Measurements from ENCODE around the gene SERTAD3. TPM values are rescaled to one million over a fixed set of nuclear protein-coding genes. Genes with fewer than 3 reads are reported as not detected.

SERTAD3 gene, protein sequence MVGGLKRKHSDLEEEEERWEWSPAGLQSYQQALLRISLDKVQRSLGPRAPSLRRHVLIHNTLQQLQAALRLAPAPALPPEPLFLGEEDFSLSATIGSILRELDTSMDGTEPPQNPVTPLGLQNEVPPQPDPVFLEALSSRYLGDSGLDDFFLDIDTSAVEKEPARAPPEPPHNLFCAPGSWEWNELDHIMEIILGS
- total RNA-seq (2021) (26.3 and 28.7 TPM in 2 replicates), Bru-seq, nascent RNA (percentile 76 among the genes with signal in this experiment), BruChase-seq, experiment 1, labeled RNA remaining after a 2-hour chase (percentile 83 among the genes with signal in this experiment), BruChase-seq, experiment 2, labeled RNA remaining after a 6-hour chase (percentile 71 among the genes with signal in this experiment)
- long read RNA-seq, transcript SERTAD3-201 (2 exons, 1,734 nt) = major isoform, 32 of 37 reads
- long read RNA-seq, partial matches to known transcripts = 1 of 37 reads
- long read RNA-seq, other reads (novel, unspliced or antisense) = 3 of 37 reads

DNA sequence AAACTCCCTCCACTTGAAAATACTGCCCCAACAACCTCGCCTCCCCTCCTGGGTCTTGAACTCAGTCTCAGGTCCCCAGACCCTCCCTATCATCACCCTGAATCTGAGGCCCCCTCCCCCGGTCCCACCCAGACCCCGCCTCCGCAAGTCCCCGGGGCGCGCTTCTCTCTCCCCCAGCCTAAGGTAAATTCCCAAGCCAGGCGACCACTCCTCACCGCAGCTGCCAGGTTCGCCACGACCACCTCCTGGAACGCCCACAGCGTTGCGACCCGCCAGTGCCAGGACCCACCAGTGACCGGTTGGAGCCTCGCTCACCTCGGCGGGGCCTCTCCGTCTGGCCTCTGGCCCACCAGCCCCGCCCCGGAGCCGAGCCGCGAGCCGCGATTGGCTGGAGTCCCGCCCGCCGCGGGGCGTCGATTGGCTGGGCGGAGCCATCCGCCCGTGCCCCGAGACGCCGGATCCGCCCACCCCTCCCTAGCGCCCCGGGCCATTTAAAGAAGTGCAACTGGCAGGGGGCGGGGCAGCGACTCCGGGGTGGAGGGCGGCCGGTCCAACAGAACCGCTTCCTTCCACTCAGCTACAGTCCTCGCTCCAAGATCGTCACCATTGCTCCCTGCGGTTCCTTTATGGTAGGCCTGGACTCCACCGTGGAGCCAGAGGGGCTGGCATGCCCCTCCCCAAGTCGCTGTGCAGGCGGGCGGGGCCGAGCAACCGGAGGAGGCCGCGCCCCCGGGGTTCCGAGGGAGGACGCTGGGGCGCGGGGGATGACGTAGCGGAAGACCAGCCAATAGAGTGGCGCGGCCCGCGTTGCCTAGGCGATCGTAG is at the start of gene SERTAD3:
TSS of gene SERTAD3 (minus strand) at position 336 of the 825 bp plus-strand sequence. CDS start 2,255 bp downstream, outside the sequence.
- DNase-seq (ENCODE audit: low spot score) = peak; percentile 98
- no peaks in the 10 kb centered on the region for H3K9me3 ChIP-seq (ENCODE audit: low read depth, low read length, poor library complexity, severe bottlenecking)
- CTCF ChIA-PET = interaction anchor here (1.1 kb wide), 1 partner anchor 139 kb away, joined by 7 read pairs; no protein-coding TSS in a partner anchor
- H3K4me3 ChIP-seq (ENCODE audit: low read depth, low read length, poor library complexity, severe bottlenecking) = peak within 1 kb of the TSS; percentile 82
- H3K4me1 ChIP-seq (ENCODE audit: insufficient read depth, low read length, poor library complexity, severe bottlenecking) = peaks cover 22% of the 10 kb centered on the region
- H3K27ac ChIP-seq (ENCODE audit: low read depth, low read length, poor library complexity, severe bottlenecking) = peak within 1 kb of the TSS; percentile 96
- BruUV-seq (replicated peaks) = no TSS peak
- intact Hi-C loops (cut with micrococcal nuclease; ENCODE audit: unreplicated experiment) = loop anchor here (1.0 to 5.0 kb wide), 3 partner anchors 21 to 158 kb away; partner anchors contain the start of genes BLVRB and LTBP4
- H3K36me3 ChIP-seq (ENCODE audit: insufficient read depth, low read length, poor library complexity, severe bottlenecking) = peaks cover 26% of the 10 kb centered on the region
- POLR2A ChIA-PET (ENCODE audit: low non-redundant PET) = no interaction called here
- TF ChIP-seq, protein P1, sequence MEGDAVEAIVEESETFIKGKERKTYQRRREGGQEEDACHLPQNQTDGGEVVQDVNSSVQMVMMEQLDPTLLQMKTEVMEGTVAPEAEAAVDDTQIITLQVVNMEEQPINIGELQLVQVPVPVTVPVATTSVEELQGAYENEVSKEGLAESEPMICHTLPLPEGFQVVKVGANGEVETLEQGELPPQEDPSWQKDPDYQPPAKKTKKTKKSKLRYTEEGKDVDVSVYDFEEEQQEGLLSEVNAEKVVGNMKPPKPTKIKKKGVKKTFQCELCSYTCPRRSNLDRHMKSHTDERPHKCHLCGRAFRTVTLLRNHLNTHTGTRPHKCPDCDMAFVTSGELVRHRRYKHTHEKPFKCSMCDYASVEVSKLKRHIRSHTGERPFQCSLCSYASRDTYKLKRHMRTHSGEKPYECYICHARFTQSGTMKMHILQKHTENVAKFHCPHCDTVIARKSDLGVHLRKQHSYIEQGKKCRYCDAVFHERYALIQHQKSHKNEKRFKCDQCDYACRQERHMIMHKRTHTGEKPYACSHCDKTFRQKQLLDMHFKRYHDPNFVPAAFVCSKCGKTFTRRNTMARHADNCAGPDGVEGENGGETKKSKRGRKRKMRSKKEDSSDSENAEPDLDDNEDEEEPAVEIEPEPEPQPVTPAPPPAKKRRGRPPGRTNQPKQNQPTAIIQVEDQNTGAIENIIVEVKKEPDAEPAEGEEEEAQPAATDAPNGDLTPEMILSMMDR (conservative IDR thresholded peaks at IDR 0.05; ENCODE audit: low read depth, low read length) = no peak
- TF ChIP-seq EZH2 (IDR thresholded peaks at IDR 0.05; ENCODE audit: borderline replicate concordance, low read depth, low read length, poor library complexity, severe bottlenecking) = no peak
- no peaks in the 10 kb centered on the region for H3K27me3 ChIP-seq (replicated peaks; ENCODE audit: insufficient read depth, low read depth, low read length, poor library complexity)

DNA sequence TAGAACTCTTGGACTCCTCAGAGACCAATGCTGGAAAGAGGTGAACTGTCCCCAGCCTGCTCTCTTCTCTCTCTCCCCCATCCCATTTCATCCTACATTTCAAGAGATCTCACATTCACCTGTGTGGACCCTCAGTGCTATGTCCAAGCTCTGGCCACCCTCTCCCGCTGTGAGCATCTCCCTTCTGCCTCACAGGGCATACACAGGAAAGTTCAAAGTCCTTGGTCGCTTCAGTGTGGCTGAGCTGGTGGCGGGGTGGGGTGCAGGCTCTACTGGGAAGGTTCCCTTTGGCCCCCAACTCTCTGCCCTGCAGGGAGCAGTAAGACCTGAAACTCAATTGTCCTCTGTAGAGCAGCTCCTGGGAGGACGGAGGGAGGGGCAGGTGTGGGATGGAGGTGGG is 49.6 kb upstream of the SERTAD3 start:
- DNase-seq (ENCODE audit: low spot score) = no peak
- ChIA-PET CTCF (no interaction called here), POLR2A (ENCODE audit: low non-redundant PET) (no interaction called here)
- Histone ChIP-seq H3K9me3 (ENCODE audit: low read depth, low read length, poor library complexity, severe bottlenecking) (no peaks in the 10 kb centered on the region), H3K4me3 (ENCODE audit: low read depth, low read length, poor library complexity, severe bottlenecking) (no peak overlapping the region), H3K4me1 (ENCODE audit: insufficient read depth, low read length, poor library complexity, severe bottlenecking) (no peaks in the 10 kb centered on the region), H3K27ac (ENCODE audit: low read depth, low read length, poor library complexity, severe bottlenecking) (no peak overlapping the region), H3K36me3 (ENCODE audit: insufficient read depth, low read length, poor library complexity, severe bottlenecking) (no peaks in the 10 kb centered on the region), H3K27me3 (replicated peaks; ENCODE audit: insufficient read depth, low read depth, low read length, poor library complexity) (no peaks in the 10 kb centered on the region)
- intact Hi-C loops (cut with micrococcal nuclease; ENCODE audit: unreplicated experiment) = no loop called here
- TF ChIP-seq, protein P1 (conservative IDR thresholded peaks at IDR 0.05; ENCODE audit: low read depth, low read length) = no peak
- no peak for TF ChIP-seq EZH2 (IDR thresholded peaks at IDR 0.05; ENCODE audit: borderline replicate concordance, low read depth, low read length, poor library complexity, severe bottlenecking)
- no TSS peak for BruUV-seq (replicated peaks)

DNA sequence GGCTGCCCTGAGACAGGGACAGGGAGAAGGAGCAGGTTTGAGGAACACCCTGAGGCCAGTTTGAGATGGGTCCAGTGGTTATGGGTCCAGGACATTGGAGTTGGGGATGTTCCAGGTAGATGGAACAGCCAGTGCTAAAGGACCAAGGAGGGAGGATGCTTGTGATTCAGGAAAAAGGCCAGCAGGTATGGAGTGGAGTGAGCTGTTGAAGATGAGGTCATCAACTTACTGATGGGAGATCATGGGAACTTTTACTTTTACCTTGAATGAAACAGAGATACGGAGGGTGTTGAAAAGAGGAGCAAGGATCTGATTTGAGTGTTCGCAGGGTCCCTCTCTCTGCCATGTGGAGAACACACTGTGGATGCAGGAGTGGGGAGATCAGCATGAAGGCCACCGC is 48.1 kb upstream of the SERTAD3 start:
- DNase-seq (ENCODE audit: low spot score) = no peak
- H3K4me3 ChIP-seq (ENCODE audit: low read depth, low read length, poor library complexity, severe bottlenecking) = no peak overlapping the region
- H3K4me1 ChIP-seq (ENCODE audit: insufficient read depth, low read length, poor library complexity, severe bottlenecking) = no peaks in the 10 kb centered on the region
- no peaks in the 10 kb centered on the region for H3K27me3 ChIP-seq (replicated peaks; ENCODE audit: insufficient read depth, low read depth, low read length, poor library complexity)
- intact Hi-C loops (cut with micrococcal nuclease; ENCODE audit: unreplicated experiment) = no loop called here
- H3K9me3 ChIP-seq (ENCODE audit: low read depth, low read length, poor library complexity, severe bottlenecking) = no peaks in the 10 kb centered on the region
- POLR2A ChIA-PET (ENCODE audit: low non-redundant PET) = no interaction called here
- H3K36me3 ChIP-seq (ENCODE audit: insufficient read depth, low read length, poor library complexity, severe bottlenecking) = no peaks in the 10 kb centered on the region
- CTCF ChIA-PET = no interaction called here
- no TSS peak for BruUV-seq (replicated peaks)
- TF ChIP-seq, protein P1 (conservative IDR thresholded peaks at IDR 0.05; ENCODE audit: low read depth, low read length) = no peak
- TF ChIP-seq EZH2 (IDR thresholded peaks at IDR 0.05; ENCODE audit: borderline replicate concordance, low read depth, low read length, poor library complexity, severe bottlenecking) = no peak
- no peak overlapping the region for H3K27ac ChIP-seq (ENCODE audit: low read depth, low read length, poor library complexity, severe bottlenecking)

Measured in A673 (cell line).